GM18858 (cell line): ENCODE data around the gene EIF2B5.
A peak's percentile ranks its signal among the peaks of the same experiment; 100 is the strongest.
"Not testable (repeated sequence)": the region's sequence is repeated elsewhere in the genome, so short reads cannot be mapped to it uniquely, and the experiment has no call there.

ENCODE experiments used
- ATAC-seq: cut with Tn5 transposase; IDR thresholded peaks from one replicate; pipeline ENCODE4 v1.9.1; 2021; ENCODE audit not compliant: unreplicated experiment

The EIF2B5 gene

GRCh38 chr3:184135149-184135910 lies at the start of gene EIF2B5:
TSS of gene EIF2B5 (plus strand) at chr3:184135358. CDS start at chr3:184135386, 28 bp downstream.
- peak; percentile 75 for ATAC-seq

GRCh38 chr3:184085389-184085852 lies 49.7 kb upstream of the EIF2B5 start:
- no peak for ATAC-seq

GRCh38 chr3:184092199-184092598 lies 43.0 kb upstream of the EIF2B5 start:
- no peak for ATAC-seq

GRCh38 chr3:184096811-184097383 lies 38.3 kb upstream of the EIF2B5 start, which contains the start of gene HTR3E:
TSS of gene HTR3E (plus strand) at chr3:184097064. CDS start at chr3:184097530, 466 bp downstream.
- no peak for ATAC-seq

- ATAC-seq = no peak
Observed at GRCh38 chr3:184097556-184097955, 37.6 kb upstream of the EIF2B5 start.

- no peak for ATAC-seq
Observed at GRCh38 chr3:184099806-184100686, 35.1 kb upstream of the EIF2B5 start.

GRCh38 chr3:184110316-184110725 lies 24.8 kb upstream of the EIF2B5 start:
- no peak for ATAC-seq

- ATAC-seq = no peak
Observed at GRCh38 chr3:184116017-184116416, 19.1 kb upstream of the EIF2B5 start.

GRCh38 chr3:184117636-184118035 lies 17.5 kb upstream of the EIF2B5 start:
- no peak for ATAC-seq

- ATAC-seq = not testable (repeated sequence)
Observed at GRCh38 chr3:184121031-184121430, 14.1 kb upstream of the EIF2B5 start.

- no peak for ATAC-seq
Observed at GRCh38 chr3:184126006-184126405, 9.2 kb upstream of the EIF2B5 start.

- ATAC-seq = no peak
Observed at GRCh38 chr3:184129012-184129411, 6.1 kb upstream of the EIF2B5 start.

- no peak for ATAC-seq
Observed at GRCh38 chr3:184132945-184133344, 2.2 kb upstream of the EIF2B5 start.

- ATAC-seq = no peak
Observed at GRCh38 chr3:184133840-184134745, 1.1 kb upstream of the EIF2B5 start.

- ATAC-seq = no peak
Observed at GRCh38 chr3:184134746-184135148, 411 bp upstream of the EIF2B5 start.

- no peak for ATAC-seq
Observed at GRCh38 chr3:184135911-184136260, 728 bp downstream of the EIF2B5 start.

GRCh38 chr3:184140436-184140835 lies 5.3 kb downstream of the EIF2B5 start:
- ATAC-seq = no peak

- no peak for ATAC-seq
Observed at GRCh38 chr3:184142199-184142598, 7.0 kb downstream of the EIF2B5 start.

GRCh38 chr3:184143327-184143726 lies 8.2 kb downstream of the EIF2B5 start:
- no peak for ATAC-seq

- no peak for ATAC-seq
Observed at GRCh38 chr3:184144505-184144904, 9.3 kb downstream of the EIF2B5 start.
